Stimulated activated CD4-positive, alpha-beta T cell treated with anti-CD3 and anti-CD28 coated beads, Interleukin-12 subunit alpha, Interleukin-12 subunit beta, amount 100 ng/mL, for 24 hours (primary cell): ENCODE data around the gene ZNF674.
"Not testable (repeated sequence)": the region's sequence is repeated elsewhere in the genome, so short reads cannot be mapped to it uniquely, and the experiment has no call there.

Experiments used
- DNase-seq, 2 experiments: peaks; one replicate each; pipeline ENCODE4 v3.0.0-alpha.2; 2020; ENCODE audit warnings: low read depth in 2 of 2

ZNF674 gene

DNA sequence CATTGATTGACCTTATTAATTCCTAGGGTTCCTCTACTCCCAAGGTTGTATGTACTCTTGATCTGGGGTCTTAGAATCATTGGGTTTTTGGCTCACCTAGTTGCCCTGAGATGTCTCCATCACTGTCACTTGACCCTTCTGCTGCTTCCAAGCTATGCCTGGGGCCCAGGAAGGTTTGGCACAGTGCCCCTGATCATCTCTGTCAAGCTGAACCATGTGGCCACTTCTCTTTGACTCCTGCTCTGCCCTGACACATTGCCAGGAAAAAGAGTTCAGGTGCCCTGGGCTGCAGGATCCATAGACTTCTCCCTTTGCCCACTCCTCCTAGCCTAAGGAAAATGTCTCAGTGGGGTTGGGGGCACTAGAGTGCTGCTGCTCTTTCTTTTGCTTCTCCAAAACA lies 24.4 kb upstream of the ZNF674 start:
- DNase-seq: no peak

- DNase-seq: no peak
Measured at GRCh38 chrX:46567388-46567787, 22.2 kb upstream of the ZNF674 start.

GRCh38 chrX:46561824-46562657 lies 16.8 kb upstream of the ZNF674 start:
- no peak for DNase-seq

- DNase-seq: no peak
Measured at GRCh38 chrX:46559062-46559461, 13.8 kb upstream of the ZNF674 start.

DNA sequence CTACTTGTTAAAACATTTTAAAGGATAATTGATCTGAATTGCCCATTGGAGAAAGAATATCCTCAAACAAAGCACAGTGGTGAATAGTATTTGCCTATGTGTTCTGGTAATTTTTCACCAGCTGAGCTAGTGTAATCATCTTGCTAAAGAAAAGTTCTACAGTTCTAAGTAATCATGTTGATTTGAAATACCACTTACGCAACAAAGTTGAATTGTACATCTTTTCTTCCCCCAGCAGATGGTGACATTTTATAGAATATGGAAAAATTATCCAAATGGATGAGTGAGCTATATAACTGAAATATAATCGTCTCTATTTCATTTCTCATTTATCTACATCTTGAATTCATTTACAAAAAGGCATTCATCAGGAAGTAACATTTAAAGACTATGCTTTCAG lies 9.7 kb upstream of the ZNF674 start:
- DNase-seq: no peak

DNA sequence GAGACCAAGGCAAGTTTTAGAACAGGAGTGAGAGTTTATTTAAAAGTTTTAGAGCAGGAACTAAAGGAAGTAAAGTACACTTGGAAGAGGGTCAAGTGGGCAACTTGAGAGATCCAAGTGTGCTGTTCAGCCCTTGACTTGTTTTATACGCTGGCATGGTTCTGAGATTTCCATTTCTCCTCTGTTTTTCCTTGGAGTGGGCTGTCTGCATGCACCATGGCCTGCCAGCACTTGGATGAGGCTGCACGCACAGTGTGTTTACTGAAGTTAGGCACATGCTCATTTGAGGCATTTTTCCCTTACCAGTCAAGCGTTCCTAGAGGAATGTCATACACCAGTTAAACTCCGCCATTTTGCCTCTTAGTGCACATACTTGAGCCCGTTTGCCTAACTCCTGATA lies 8.7 kb upstream of the ZNF674 start:
- DNase-seq: no peak

GRCh38 chrX:46551494-46552128 lies 6.4 kb upstream of the ZNF674 start:
- no peak for DNase-seq

GRCh38 chrX:46549914-46550313 lies 4.7 kb upstream of the ZNF674 start:
- no peak for DNase-seq

GRCh38 chrX:46547857-46548256 lies 2.6 kb upstream of the ZNF674 start:
- DNase-seq: no peak

DNA sequence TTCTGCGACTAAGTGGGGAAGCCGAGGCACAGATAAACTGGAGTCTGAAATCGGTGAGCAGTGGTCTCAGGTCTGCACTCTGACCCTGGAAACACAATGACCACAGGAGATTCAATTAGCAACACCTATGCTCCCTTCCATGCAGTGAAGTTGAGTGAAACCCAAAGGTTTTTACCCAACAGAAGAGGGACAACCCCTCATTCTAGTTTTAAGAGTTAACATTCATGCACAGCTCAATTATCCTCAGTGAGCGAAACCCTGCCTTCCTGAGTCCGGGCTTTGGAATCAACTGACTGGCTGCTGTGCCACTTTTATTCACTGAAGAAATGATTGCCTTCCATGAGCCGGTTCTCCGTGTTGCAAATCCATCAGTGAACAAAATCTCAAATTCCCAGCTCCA lies 694 bp downstream of the ZNF674 start:
- DNase-seq: not testable (repeated sequence)

GRCh38 chrX:46543441-46543840 lies 1.8 kb downstream of the ZNF674 start:
- no peak for DNase-seq

DNA sequence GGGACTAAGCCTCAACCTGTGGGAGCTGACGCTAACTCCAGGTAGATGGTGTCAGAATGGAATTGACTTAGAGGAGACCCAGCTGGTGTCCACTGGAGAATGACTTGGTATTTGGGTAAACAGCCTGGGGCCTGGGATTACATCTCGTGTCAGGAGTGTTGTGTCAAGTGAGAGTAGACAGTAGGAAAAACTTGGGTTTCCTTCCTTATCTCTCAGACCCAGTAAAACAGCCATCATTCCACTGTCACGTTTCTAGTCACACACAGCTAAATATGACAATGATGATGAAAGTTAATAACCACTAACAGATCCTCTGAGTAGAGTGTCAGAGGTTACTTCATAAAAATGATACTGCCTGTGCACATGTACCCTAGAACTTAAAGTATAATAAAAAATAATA lies 13.8 kb downstream of the ZNF674 start:
- DNase-seq: no peak

DNA sequence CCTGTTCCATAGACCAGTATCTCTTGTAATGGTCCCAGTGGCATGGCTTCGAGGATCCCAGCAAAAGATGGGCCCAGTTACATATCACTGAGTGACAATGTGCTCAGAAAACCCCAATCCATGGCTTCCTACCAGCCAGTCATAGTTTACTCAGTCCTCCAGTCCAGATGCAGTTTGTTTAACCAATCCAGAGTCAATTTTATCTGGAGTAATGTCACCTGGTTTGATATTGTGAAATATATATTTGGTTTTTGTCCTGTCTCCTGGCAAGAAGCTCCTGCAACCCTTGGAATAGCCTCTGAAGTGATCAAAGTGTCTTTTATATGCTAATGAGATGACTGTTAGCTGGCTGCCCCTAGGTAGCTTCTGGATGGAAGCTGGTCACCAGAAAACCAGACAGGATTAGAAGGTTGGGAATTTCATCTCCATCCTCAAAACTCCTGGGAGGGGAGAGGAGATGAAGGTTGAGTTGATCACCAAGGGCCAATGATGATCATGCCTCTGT lies 14.8 kb downstream of the ZNF674 start:
- DNase-seq: not testable (repeated sequence)

GRCh38 chrX:46529740-46530403 lies 15.3 kb downstream of the ZNF674 start:
- DNase-seq: not testable (repeated sequence)

- not testable (repeated sequence) for DNase-seq
Measured at GRCh38 chrX:46528640-46529039, 16.6 kb downstream of the ZNF674 start.

GRCh38 chrX:46506076-46506475 lies 39.1 kb downstream of the ZNF674 start:
- no peak for DNase-seq

DNA sequence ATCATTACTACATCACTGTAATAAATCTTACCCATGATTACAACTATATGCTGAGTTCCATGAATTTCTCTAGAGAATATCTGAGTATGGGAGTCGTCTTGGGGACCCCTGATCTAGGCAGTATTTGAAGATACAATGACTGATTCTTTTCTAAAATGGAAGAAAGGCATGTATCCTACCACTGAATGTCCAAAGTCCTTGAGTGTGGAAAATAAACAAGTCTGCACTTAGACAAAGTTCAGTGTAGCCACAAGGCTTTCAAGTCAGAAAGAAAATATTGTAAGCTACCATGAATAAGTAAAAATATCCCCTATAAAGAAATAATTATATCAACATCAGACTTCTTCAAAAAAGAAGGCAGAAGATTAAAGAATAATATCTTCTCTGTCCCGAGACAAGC lies 42.4 kb downstream of the ZNF674 start:
- DNase-seq: no peak

DNA sequence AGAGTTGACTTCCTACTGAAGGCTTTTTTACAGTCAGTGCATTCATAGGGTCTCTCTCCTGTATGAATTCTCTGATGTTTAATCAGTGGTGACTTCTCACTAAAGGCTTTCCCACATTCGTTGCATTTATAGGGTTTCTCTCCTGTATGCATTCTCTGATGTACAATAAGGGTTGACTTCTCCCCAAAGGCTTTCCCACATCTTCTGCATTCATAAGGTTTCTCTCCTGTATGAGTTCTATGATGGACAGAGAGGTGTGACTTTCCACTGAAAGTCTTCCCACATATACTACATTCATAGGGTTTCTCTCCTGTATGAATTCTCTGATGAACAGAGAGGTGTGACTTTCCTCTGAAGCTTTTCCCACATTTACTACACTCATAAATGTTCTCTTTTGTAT lies 45.2 kb downstream of the ZNF674 start:
- DNase-seq: no peak

GRCh38 chrX:46488712-46489111 lies 56.5 kb downstream of the ZNF674 start:
- DNase-seq: no peak

GRCh38 chrX:46485897-46486296 lies 59.3 kb downstream of the ZNF674 start:
- no peak for DNase-seq

DNA sequence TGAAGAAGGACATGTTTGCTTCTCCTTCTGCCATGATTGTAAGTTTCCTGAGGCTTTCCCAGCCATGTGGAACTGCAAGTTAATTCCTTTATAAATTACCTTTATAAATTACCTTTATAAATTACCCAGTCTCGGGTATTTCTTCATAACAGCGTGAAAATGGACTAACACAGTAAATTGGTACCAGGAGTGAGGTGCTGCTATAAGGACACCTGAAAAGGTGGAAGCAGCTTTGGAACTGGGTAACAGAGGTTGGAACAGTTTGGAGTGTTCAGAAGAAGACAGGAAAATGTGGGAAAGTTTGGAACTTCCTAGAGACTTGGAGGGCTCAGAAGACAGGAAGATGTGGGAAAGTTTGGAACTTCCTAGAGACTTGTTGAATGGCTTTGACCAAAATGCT lies 66.6 kb downstream of the ZNF674 start:
- DNase-seq: not testable (repeated sequence)

DNA sequence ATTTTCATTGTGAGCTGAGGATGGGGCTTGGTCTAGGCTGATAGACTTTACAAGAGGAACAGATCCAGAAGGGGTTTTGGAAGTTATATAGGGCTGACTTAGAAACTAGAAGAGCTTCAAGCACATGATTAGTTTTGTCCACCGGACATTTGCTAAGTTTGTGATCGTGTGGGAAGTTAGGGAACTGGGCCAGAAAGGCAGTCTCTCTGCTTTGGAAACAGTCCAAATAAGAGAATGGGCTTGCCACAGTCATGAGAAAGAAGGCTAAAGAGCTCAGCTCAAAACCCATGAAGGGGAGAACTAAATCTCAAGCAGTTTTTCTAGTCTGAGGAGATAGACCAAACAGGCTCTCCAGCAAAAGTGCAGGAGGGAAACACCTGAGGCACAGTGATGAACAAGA lies 67.8 kb downstream of the ZNF674 start:
- DNase-seq: no peak

- no peak for DNase-seq
Measured at GRCh38 chrX:46465203-46465602, 80.0 kb downstream of the ZNF674 start.
